Stimulated activated naive CD8-positive, alpha-beta T cell treated with anti-CD3 and anti-CD28 coated beads, Interleukin-15, Interleukin-2, amounts not matched to agents 100 U/mL and 50 U/mL, for 24 hours (primary cell): ENCODE data around the gene PDE4B.
"Not testable (repeated sequence)": the region's sequence is repeated elsewhere in the genome, so short reads cannot be mapped to it uniquely, and the experiment has no call there.

Experiments
- ATAC-seq: fragments of 150-1000 bp; cut with Tn5 transposase; one replicate; pipeline ENCODE4 v1.10.0; 2021
- DNase-seq: peaks from one replicate; pipeline ENCODE4 v3.0.0; 2021

The PDE4B gene

GRCh38 chr1:66057448-66057847, 264.8 kb downstream of the PDE4B start:
- not testable (repeated sequence) for ATAC-seq, DNase-seq

DNA sequence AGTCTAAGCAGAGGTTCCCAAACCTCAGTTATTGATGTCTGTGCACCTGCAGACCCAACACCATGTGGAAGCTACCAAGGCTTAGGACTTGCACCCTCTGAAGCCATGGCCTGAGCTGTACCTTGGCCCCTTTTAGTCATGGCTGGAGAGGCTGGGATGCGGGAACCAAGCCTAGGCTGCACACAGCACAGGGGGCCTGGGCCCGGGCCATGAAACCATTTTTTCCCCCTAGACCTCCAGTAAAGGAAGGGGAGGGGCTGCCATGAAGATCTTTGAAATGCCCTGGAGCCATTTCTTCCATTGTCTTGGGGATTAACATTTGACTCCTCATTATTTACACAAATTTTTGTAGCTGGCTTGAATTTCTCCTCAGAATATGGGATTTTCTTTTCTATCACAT, 265.9 kb downstream of the PDE4B start:
- no peak for ATAC-seq
- DNase-seq, result no peak

DNA sequence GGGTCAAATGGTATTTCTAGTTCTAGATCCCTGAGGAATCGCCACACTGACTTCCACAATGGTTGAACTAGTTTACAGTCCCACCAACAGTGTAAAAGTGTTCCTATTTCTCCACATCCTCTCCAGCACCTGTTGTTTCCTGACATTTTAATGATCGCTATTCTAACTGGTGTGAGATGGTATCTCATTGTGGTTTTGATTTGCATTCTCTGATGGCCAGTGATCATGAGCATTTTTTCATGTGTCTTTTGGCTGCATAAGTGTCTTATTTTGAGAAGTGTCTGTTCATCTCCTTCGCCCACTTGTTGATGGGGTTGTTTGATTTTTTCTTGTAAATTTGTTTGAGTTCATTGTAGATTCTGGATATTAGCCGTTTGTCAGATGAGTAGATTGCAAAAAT, 274.5 kb downstream of the PDE4B start:
- ATAC-seq, result not testable (repeated sequence)

GRCh38 chr1:66069976-66070876, 277.5 kb downstream of the PDE4B start:
- DNase-seq (no peak), ATAC-seq (no peak)

More for the DNA sequence above, 274.5 kb downstream of the PDE4B start:
- not testable (repeated sequence) for DNase-seq

- no peak for ATAC-seq
- no peak for DNase-seq
Measured at GRCh38 chr1:66073388-66073787, 280.7 kb downstream of the PDE4B start.

- DNase-seq (no peak), ATAC-seq (no peak)
Measured at GRCh38 chr1:66074147-66074546, 281.5 kb downstream of the PDE4B start.

DNA sequence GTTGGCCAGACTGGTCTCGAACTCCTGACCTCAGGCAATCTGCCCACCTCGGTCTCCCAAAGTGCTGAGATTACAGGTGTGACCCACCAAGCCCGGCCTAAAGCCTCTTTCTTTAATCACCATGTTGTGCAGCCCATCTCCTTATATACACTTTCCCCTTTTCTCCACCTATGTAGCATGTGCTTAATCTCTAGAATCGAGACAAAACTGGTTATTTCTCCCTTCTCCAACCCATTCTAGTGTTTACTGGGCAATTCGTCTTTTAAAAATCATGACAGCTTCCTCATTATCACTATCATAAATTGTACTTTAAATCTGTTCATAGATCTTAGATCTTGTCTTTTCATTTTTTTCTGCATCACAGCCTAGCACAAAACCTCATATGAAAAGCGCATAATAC, 285.7 kb downstream of the PDE4B start:
- ATAC-seq, result no peak
- DNase-seq, result no peak

DNA sequence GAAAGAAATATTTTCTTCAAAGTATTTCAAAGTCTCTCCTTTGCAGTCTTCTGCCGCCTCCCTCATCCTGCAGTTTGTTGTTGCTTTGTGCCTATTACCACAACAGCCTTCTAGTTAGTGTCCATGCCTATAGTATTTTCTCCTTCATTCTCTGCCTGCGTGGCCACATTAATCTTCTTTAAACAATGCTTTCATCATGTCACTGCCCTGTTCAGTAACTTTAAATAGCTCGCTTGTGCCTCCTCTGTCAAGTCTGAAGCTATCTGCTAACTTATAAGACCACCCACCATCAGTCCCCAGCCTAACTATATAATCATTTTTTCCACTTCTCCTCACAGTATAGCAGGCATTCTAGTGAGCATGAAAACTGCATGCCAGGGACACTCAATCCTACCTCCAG, 290.3 kb downstream of the PDE4B start:
- no peak for DNase-seq
- ATAC-seq, result no peak

DNA sequence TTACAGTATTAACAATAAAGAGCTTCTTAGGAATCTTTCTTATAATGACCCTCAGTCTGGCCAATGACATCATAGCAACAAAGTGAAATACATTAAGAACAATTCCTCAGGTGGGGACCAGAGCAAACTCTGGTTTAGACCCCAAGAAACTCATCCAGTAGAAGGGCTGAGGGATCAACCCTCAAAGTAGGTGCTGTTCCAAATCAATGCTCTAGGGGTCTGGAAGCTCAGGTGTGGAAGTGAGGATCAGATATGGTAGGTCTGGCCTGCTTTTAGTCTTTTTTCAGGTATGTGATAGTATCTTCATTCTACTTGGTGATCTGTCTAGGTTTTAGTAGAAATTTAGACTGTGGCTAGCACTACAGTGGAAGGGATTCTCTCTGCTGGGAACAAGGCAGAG, 291.7 kb downstream of the PDE4B start:
- ATAC-seq, result no peak
- no peak for DNase-seq

GRCh38 chr1:66085600-66085999, 292.9 kb downstream of the PDE4B start:
- ATAC-seq (no peak), DNase-seq (no peak)

DNA sequence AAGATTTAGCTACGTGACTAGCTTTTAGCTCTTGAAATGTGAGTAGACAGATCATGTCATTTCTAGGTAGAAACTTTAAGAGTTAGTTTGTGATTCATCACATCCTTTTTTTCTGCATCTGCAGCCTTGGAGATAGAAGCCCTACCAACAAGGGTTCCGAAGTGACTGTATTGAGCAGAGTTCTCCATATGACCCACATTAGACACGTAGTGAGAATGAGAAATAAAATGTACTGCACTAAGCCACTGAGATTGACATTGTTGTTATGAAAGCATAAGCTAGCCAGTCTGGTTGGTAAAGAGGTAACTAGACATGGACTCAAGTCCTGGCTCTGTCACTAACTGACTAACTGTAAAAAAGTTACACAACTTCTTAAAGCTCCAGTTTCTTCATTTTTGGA, 296.1 kb downstream of the PDE4B start:
- DNase-seq, result no peak
- ATAC-seq, result no peak

DNA sequence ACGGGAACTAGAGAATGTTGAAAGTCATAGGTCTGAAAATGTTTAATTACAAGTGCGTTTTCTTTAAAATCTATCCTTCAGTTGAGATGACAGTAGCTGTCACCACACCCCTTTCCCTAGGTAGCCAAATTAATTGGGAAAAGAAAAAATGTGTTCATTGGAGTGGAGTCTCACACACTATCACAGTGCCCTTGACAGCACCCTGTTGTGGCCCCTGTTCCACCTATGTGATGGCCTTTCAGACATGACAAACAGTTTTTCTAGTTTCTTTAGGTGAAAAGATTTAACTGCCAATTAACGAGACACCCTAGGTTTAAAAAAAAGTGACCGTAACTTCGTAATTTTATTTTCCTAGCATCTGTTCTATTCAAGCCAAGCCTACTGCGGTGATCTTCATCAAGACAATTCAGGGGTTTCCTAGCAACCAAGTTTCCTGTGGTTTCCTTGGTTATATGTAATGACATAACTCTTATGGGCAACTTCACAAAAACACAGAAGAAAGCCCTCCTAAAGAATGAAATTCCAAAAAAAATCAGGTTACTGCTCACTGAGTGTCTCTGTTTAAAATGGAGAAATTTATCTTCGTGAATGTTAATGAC, 298.3 kb downstream of the PDE4B start:
- DNase-seq, result no peak

DNA sequence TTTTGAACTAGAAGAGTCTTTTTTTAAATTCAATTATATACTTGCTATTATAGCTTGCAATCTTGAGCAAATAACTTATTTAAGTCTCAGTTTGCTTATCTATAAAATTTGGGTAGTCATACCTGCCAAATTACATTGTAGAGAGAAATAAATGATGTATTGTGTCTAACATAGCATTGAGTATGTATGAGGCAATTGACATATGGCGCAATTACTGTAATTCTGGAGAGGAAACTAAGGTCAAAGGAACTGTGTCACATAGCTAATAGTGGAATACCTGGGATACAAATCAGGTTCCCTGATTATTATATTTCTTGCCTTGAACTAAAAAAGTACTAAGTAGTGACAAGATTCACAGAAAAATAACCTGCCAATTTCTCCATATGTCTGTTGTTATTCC, 302.5 kb downstream of the PDE4B start:
- ATAC-seq (no peak), DNase-seq (no peak)

More for the DNA sequence above, 298.3 kb downstream of the PDE4B start:
- ATAC-seq, result no peak

GRCh38 chr1:66100959-66101358, 308.3 kb downstream of the PDE4B start:
- ATAC-seq, DNase-seq: not testable (repeated sequence)

DNA sequence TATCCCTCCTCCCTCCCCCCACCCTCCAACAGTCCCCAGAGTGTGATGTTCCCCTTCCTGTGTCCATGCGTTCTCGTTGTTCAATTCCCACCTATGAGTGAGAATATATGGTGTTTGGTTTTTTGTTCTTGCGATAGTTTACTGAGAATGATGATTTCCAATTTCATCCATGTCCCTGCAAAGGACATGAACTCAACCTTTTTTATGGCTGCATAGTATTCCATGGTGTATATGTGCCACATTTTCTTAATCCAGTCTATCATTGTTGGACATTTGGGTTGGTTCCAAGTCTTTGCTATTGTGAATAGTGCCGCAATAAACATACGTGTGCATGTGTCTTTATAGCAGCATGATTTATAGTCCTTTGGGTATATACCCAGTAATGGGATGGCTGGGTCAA, 311.4 kb downstream of the PDE4B start:
- ATAC-seq, result not testable (repeated sequence)

GRCh38 chr1:66108624-66109023, 315.9 kb downstream of the PDE4B start:
- ATAC-seq, result no peak
- no peak for DNase-seq

More for the DNA sequence above, 311.4 kb downstream of the PDE4B start:
- DNase-seq, result not testable (repeated sequence)

GRCh38 chr1:66112744-66113400, 320.2 kb downstream of the PDE4B start:
- DNase-seq (no peak), ATAC-seq (no peak)

- no peak for DNase-seq
- ATAC-seq, result no peak
Measured at GRCh38 chr1:66119148-66119547, 326.5 kb downstream of the PDE4B start.

DNA sequence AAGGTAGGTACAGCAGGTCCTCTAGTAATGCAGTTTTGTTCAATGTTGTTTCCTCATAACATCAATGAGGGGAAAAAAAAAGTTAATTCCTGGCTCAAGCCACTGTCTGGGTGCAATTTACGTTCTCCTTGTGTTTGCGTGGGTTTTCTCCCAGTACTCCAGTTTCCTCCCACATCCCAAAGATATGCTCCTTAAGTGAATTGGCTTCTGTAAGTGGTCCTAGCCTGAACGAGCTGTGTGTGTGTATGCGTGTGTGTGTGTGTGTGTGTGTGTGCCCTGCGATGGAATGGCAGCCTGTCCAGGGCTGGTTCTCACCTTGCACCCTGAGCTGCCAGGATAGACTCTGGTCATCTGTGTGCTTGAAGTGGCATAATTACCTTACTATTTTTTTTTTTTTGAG, 332.0 kb downstream of the PDE4B start:
- ATAC-seq (no peak), DNase-seq (no peak)

- peak; percentile 43 for ATAC-seq
- DNase-seq, result not testable (repeated sequence)
Measured at GRCh38 chr1:66128641-66129040, 335.9 kb downstream of the PDE4B start.

DNA sequence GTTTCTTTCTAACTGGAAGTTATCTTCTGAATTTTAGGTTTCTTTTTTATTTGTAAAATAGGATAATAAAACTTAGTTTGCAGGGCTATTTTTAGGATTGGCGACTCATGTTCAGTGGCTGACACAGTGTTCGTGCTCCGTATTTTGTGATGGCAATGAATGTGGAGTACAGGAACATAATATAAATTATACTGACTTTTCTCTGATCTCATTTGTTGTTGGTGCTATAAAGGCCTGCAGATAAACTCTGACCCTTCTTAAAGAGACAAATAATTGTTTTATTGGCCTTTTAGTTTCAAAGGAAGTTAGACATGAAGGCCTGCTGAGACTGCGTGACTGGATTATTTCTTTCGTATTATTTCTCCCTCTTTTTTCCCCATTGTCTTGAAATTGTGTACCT, 339.6 kb downstream of the PDE4B start:
- DNase-seq (no peak), ATAC-seq (no peak)

DNA sequence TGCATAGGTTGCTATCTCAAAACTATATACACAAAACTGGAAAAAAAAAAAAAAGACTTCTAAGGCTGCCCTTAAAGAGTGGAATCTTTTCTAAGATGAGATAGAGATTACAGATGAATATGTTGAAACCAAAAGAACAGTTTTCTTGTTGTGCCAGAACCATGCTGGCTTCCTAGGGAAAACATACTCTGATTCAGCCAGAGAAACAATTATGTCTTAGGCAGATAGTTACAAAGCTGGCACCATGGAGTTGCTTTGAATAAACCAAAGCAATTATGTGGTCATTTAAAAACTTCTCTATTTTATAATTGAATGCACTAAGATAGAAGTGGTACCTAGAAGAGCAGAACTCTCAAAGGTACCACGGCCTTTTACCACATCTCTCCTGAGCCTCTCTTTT, 341.3 kb downstream of the PDE4B start:
- ATAC-seq, result no peak
- no peak for DNase-seq

DNA sequence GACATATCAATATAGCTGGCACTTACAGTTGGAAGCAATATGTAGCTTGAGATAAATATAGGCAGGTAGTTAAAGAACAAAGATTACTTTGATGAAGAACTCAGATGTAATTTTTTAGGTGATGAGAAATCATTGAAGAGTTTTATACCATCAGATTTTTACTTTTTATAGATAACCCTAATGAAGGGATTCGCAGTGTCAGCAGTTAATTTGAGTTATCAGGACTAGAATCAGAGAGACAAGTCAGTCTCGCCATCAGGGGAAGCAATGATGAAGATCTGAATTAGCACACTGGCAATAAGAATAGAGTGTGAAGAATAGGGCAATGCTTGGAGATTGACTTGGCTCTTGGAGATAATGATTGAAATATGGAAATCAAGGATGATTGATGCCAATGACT, 342.5 kb downstream of the PDE4B start:
- ATAC-seq (no peak), DNase-seq (no peak)
